HL-60/S4 (cell line): ENCODE results near the gene HTT.

ENCODE experiments used
- in situ Hi-C: fragments of 300-500 bp; cut with MboI; formaldehyde crosslinking; loops from 2 replicates; pipeline ENCODE4 v1.14.3; 2022; ENCODE audit warnings: low sequenced_read_pairs

HTT gene

DNA sequence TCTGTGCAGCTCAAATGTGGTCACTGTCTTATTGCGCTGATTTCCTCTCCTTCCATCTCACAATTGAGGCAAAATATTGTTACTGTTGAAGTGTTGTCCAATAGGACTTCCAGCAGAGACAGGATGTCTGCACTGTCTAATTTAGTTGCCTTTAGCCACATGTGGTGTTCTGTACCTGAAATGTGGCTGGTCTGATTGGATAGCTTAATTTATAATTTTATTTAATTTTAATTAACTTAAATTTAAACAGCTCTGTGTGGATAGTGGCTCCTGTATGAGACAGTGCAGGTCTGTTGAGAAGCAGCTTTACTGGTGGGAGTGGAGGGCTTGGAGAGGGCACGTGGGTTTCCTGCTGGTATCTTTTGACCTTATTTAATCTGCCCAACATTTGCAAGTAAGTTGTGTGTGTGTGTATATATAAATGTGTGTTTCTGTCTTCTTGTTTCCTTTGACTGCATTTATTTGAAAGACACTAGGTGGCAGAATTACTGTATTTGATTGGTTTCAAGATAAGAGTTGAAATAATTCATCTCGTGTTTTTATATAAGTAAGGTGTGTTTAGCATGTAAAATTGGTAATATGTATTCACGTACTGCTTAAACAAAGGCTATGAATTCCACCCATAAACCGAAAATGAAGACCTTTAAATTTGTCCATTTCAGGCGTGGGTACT, 119.2 kb downstream of the HTT start:
- in situ Hi-C loops: no loop called here

DNA sequence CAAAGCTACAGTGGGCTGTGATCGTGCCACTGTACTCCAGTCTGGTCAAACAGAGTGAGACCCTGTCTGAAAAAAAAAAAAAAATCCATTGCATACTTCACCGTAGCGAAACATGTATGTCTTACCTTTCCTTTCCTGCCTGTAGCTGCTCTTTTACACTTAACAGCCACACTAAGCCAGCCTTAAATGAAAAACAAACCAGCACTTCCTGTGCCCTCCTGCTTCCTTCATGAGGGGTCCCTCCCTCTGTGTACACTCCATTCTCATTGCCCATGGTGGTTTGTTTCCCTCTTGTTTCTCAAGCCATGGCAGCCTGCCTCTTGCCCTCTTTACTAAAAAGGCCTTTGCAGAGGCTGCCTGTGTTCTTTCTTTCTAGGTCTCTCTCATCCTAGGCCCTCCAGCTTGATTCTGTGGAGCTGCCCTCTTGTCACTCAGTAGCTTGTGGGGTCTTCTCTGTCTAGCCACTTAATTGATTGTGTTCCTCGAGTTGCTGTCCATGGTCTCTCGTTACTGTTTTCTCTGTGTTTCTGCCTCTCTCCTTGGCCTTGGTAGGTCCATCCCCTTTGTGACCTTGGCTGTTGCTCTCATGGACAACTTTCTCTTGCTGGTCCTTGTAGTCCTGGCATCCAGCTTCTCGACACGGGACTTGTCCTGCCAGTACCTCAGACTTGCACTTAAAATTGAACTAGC, 122.3 kb downstream of the HTT start:
- in situ Hi-C loops: no loop called here

DNA sequence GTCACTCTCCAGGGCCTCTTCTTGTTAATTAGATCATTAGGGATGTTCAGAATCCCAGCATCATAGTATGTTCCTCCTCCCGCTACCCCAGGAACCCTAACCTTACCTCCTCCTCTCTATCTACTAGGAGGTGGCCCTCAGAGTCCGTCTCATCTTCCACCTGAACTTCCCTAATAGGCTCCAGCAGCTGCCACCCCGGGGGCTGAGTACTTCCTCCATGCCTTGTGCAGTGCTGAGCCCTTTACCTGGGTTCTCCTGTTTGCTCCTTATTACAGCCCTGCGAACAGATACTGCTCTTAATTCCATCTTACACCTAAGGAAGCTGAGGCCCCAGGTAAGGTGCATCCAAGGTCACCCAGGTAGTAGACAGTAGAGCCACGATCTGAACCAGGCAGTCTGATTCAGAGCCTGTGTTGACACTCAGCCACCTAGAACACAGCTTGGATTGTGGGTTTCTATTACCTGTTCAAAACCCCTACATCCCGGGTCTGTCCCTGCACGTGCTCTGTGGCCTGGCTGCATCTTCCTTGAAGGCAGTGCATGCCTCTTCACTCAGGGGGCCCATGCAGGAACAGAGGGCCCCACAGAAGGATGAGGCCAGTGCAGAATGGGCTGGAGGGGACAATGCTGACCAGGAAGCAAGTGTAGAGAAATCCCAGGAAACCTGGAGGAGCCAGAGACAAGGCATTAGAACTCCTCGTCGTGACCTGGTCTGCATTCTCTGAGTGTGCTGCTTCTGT, 123.1 kb downstream of the HTT start:
- in situ Hi-C loops: no loop called here

DNA sequence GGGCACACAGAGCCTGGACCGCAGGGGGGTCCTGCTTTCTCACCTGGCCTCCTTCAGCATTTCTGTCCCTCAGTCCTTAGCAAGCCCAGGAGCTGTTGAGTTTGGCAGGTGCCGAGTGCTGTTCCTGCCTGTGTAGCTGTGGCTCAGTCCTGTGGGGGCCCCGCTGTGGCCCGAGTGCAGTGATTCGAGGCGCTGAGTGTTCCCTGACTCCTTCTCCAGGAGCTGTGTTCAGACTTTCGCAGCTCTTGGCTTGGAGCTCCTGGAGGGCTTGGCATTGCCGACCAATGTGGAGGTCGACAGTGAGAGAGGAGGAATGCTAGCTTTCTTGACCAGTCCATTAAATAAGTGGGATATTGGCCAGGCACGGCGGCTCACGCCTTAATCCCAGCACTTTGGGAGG, 124.4 kb downstream of the HTT start:
- in situ Hi-C loops: no loop called here

DNA sequence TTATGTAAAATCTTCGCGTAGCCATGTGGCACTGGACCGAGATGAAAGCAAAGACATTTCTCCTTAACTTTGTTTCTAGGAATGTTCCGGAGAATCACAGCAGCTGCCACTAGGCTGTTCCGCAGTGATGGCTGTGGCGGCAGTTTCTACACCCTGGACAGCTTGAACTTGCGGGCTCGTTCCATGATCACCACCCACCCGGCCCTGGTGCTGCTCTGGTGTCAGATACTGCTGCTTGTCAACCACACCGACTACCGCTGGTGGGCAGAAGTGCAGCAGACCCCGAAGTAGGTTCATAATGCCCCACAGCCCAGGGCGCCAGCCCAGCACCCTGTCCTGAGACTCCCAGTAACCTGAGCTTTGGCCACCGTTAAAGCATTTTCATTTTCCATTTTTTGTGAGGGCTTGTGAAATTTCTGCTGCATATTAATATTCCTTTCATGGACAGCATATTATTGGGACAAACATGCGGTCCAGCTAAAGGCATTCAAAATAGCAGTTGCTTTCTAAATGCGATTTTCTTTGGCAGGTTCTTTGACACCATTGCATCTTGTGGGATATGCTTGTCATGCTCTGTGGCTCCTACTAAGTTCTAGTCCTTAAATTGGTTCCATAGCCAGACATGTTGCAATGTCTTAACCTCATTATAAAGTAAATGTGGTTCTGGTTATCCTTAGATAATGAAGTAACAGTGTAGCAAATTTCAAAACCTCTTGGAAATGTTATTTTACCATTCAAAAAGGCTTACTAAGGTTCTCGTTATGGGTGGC, 125.4 kb downstream of the HTT start:
- in situ Hi-C loops: no loop called here

DNA sequence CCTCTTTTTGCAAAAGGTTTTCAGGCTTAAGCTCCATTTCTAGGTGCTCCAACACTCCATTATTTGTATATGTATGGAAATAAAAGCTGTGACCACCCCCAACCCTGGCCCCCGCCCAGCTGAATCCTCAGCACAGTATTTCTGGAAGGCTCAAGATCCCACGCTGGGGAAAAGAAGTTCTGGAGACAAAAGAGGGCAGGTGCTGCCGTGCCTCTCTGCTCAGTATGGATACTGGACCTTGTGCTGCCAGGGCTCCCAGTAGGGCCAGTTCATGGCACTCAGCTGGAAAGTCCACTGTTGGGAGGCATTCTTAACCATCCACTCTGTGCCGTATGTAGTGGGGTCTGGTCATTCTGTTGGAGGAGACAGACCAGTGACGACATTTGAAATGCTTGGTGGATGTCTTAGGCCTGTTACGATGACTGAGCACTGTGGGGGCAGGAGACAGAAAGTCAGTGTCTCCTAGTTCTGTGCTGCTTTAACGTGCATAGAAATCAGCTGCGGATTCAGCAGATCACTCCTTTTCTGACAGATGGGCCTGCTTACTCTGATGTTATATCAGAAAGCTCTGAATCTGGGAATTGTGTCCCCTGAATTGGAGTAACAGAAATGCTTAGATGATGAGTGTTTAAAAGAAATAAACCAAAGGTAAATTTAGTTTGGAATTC, 126.1 kb downstream of the HTT start:
- in situ Hi-C loops: no loop called here

DNA sequence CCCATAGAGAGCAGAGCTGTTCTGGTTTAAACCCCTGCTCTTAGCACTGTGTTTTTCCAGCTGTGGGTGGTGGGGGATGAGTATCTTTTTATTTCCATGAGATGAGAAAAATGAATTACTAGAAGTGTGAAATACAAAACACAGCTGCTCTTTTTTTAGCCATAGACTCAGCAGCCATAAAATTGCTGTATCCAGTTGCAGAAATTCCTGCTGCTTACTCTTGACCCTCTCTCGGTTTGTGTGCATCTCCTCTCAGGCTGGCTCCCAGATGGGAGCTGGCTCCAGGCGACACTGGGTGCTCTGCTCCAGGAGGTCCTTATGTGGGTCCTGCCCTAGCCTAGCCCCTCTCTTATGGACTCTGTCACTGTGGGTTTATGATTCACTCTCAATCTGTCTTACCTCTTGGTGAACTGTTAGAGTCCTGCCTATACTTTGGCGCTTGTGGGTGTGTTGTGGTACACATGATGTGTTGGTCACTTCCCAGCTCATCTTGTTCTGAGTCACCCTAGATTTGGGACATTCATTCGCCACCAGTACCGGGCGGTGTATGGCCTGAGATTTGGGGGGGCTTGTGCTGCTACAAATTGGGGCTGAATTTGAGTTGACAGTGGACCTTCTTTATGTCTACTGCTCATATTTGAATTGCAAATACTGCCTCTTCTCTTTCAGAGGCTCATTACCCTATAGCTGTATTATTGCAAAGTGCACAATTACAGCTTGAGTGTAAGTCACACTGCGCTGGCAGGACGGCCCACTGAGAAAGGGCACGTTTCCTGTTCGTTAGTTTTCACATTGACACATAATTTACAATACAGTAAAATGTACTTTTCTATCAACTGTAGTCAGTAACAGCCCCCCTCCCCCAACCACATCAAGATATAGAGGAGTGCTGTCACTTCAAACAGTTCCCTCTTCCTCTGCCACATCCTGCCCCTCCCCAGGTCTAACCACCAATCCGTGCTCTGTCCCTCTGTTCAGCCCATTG, 127.5 kb downstream of the HTT start:
- in situ Hi-C loops: no loop called here

DNA sequence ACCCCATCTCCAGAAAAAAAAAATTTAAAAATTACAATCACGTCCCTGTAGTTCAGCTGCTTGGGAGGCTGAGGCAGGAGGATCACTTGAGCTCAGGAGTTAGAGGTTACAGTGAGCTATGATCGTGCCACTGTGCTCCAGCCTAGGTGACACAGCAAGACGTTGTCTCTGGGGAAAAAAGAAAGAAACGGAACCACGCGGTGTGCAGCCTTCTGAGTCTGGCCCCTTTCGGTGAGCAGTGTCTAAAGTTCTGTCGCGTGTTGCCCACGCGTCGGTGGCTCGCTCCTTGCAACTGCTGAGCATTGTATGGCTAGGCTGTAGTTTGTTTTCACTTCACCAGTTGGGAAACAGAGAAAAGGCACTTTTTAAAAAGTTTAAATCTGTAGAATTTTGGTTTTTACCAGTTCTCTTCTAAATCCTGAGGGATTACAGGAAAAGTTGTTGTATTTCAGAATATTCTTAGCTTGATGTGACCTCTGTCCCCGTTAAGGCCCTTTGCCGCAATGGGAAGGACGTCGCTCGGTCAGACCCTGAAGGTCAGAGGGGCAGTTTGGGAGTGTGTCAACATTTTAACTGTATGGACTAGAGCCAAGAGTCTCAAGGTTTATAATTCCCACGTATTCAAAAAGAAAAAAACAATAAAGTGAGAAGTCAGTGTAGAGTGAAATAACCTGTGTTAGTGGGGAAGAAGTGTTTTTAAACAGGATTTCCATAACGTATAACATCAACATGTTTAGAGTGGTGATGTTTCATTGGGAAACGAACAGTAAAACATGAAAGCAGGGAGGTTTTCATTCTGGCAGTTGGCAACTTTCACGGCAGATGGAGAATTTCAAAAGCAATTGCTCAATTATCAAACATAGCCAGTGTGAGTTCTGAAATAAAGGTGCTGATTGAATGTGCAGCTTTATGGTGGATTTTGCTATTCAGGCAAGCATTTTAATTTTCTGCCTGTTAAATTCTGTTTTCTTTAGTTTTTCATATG, 128.6 kb downstream of the HTT start:
- in situ Hi-C loops: no loop called here

DNA sequence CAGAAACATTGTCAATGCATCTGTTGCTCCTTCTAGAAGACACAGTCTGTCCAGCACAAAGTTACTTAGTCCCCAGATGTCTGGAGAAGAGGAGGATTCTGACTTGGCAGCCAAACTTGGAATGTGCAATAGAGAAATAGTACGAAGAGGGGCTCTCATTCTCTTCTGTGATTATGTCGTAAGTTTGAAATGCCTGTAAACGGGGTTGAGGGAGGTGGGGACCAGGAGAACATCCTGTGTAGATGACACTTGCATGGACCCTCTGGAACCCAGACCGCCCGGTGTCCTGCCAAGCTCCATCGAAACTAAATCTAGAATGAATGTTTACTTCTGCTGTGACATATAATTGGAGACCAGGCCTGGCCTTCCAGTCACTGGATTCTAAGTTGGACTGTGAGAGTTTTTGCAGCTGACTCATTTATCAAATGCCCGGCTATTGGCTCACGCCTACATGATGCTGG, 129.5 kb downstream of the HTT start:
- in situ Hi-C loops: no loop called here

DNA sequence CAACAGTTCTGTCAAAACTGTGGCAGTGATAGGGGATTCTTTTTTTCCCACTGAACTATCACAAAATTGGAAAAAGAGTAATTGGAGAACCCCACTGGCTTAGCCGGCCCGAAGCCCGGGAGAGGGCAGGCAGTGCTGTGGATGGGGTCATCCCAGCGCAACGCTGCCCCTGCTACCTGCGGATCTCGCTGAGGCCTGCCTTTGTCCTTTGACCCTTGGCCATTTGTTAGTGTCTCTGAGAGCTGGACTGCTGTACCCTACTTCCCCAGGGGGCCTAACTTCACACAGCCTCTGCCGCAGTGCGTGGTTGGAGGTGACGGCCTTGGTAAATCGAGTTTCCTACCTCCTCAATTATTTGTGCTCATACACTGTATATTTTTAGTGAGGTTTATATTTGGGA, 131.5 kb downstream of the HTT start:
- in situ Hi-C loops: no loop called here

DNA sequence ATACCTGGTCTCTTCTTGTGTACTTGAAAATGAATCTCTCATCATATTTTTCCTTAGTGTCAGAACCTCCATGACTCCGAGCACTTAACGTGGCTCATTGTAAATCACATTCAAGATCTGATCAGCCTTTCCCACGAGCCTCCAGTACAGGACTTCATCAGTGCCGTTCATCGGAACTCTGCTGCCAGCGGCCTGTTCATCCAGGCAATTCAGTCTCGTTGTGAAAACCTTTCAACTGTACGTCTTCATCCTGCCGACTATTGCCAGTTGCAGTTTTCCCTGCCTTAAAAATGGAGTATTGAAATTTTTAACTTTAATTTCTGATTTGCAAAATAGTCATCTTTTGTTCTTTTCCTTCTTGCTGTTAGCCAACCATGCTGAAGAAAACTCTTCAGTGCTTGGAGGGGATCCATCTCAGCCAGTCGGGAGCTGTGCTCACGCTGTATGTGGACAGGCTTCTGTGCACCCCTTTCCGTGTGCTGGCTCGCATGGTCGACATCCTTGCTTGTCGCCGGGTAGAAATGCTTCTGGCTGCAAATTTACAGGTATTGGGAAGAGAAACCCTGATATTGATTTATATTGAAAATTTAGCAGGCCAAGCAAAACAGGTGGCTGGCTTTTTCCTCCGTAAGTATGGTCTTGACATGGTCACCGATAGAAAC, 132.1 kb downstream of the HTT start:
- in situ Hi-C loops: no loop called here

DNA sequence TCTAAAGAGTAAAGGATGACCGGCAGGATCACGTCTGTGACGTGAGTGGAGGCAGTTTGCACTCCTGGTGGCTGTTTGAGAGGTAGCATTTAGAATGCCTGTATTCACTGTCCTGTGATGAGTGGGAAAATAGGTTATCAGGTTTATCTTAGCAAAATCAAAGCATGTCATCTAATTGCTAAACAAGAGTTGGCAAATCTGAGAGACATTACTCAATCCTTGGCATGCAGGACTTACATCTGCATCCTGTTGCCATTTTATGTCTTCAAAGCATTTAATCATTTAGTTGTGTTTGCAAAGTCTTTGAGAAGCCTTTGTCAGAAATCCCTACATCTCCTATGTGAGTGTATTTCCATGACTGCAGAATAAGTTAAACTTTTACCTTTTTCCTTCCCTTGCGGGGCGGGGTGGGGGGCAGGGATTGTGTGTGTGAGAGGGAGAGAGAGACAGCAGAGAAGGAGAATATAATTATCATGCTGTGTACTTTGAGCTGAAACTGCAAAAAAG, 133.1 kb downstream of the HTT start:
- in situ Hi-C loops: no loop called here

DNA sequence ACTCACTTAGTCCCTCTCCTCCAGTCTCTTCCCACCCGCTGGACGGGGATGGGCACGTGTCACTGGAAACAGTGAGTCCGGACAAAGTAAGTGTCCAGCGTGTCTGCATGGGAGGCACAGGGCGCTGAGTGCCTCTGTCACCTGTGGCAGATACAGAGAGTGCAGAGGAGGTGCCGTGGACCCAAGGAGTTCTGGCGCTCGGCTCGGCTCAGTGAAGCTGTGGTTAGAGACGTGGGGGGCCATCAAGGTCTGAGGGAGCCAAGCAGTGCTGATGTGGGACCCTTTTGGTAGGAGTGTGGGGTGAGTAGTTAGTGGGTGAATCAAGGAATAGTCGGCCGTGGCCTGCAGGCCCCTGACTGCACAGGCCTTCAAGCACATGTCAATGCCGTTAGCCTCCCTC, 134.3 kb downstream of the HTT start:
- in situ Hi-C loops: no loop called here

DNA sequence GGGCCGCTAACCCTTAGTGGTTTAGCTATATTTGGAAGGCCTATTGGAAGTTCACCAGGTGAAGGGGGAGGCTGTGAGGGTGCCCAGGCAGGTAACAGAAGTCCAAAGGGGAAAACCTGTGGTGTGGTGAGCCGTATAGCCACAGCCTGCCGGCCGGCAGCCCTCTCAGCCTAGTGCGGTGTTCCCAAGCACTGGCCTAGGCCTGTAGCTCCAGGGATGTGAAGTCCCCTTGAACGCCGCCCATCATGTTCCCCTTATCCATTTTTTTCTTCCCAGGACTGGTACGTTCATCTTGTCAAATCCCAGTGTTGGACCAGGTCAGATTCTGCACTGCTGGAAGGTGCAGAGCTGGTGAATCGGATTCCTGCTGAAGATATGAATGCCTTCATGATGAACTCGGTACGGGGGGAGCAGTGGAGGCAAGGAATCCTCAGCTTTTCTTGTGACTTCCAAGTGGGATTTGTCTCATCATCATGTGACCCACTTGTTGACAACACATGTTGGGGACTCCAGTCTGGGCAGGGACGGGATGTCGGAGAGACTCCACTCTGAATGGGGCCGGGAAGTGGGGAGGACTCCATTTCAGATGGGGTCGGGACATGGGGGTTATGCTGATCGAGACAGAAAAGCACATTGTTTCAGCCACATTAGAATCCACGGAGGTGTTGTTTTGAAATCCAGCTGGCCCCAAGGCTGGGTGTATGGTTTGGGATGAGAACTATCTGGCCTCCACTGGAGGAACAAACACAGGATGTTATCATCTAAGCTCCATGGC, 135.3 kb downstream of the HTT start:
- in situ Hi-C loops: no loop called here

DNA sequence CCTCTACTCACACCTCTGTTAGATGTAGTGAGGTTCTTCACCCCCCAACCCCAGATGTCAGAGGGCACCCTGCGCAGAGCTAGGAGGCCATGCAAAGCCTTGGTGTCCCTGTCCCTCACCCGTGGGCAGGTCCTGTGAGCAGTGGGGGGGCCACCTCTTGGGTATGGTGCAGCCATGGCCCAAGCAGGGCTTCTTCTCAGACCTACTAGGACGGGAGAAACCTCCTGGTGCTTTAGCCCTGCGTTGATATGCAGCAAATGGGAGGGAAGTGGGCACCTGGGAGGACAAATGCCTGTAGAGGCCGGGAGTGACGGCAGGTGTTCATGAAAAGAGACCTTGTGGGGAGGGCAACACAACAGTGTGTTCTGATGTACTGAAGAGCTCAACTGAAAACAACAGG, 136.0 kb downstream of the HTT start:
- in situ Hi-C loops: no loop called here

DNA sequence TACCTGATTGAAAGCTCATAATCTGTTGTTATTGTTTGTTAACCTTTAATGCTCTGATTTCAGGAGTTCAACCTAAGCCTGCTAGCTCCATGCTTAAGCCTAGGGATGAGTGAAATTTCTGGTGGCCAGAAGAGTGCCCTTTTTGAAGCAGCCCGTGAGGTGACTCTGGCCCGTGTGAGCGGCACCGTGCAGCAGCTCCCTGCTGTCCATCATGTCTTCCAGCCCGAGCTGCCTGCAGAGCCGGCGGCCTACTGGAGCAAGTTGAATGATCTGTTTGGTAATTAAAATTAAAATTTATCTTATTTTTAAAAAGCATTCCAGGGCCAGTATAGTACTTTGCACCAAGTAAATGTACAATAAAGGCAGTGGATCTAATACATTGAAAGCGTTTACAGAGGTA, 137.4 kb downstream of the HTT start:
- in situ Hi-C loops: no loop called here
